ENCODE results near the gene KCNK10.

The KCNK10 gene

DNA sequence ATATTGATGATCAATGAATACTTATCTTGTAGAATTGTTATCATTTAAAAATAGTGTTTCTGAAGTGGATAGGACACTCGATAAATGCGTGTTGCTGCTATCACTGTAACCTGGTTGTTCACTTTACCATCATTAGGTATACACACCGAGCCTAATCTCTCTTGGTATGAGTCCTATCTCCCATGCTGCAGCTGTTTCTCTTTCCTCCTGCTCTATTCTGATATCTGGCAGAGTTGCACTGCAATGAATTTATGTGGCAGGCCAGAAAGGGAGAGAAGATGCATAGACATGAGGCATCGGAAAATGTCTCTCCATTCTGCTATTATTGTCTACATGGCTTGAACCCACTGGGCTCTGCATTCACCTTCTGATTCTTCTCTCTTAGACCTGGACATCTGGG, 26.7 kb downstream of the KCNK10 start:
- no peak for TF ChIP-seq SPI1 (IDR thresholded peaks at IDR 0.05; ENCODE audit: borderline replicate concordance, low read depth)
- no peak for TF ChIP-seq GABPA (IDR thresholded peaks at IDR 0.05; ENCODE audit: low read depth)
- TF ChIP-seq POLR2AphosphoS5 (IDR thresholded peaks at IDR 0.05; ENCODE audit: low read depth) = no peak
- TF ChIP-seq, protein P1, sequence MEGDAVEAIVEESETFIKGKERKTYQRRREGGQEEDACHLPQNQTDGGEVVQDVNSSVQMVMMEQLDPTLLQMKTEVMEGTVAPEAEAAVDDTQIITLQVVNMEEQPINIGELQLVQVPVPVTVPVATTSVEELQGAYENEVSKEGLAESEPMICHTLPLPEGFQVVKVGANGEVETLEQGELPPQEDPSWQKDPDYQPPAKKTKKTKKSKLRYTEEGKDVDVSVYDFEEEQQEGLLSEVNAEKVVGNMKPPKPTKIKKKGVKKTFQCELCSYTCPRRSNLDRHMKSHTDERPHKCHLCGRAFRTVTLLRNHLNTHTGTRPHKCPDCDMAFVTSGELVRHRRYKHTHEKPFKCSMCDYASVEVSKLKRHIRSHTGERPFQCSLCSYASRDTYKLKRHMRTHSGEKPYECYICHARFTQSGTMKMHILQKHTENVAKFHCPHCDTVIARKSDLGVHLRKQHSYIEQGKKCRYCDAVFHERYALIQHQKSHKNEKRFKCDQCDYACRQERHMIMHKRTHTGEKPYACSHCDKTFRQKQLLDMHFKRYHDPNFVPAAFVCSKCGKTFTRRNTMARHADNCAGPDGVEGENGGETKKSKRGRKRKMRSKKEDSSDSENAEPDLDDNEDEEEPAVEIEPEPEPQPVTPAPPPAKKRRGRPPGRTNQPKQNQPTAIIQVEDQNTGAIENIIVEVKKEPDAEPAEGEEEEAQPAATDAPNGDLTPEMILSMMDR (IDR thresholded peaks at IDR 0.05; ENCODE audit: insufficient read depth, low read length) = no peak
- TF ChIP-seq, protein P2, sequence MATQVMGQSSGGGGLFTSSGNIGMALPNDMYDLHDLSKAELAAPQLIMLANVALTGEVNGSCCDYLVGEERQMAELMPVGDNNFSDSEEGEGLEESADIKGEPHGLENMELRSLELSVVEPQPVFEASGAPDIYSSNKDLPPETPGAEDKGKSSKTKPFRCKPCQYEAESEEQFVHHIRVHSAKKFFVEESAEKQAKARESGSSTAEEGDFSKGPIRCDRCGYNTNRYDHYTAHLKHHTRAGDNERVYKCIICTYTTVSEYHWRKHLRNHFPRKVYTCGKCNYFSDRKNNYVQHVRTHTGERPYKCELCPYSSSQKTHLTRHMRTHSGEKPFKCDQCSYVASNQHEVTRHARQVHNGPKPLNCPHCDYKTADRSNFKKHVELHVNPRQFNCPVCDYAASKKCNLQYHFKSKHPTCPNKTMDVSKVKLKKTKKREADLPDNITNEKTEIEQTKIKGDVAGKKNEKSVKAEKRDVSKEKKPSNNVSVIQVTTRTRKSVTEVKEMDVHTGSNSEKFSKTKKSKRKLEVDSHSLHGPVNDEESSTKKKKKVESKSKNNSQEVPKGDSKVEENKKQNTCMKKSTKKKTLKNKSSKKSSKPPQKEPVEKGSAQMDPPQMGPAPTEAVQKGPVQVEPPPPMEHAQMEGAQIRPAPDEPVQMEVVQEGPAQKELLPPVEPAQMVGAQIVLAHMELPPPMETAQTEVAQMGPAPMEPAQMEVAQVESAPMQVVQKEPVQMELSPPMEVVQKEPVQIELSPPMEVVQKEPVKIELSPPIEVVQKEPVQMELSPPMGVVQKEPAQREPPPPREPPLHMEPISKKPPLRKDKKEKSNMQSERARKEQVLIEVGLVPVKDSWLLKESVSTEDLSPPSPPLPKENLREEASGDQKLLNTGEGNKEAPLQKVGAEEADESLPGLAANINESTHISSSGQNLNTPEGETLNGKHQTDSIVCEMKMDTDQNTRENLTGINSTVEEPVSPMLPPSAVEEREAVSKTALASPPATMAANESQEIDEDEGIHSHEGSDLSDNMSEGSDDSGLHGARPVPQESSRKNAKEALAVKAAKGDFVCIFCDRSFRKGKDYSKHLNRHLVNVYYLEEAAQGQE (IDR thresholded peaks at IDR 0.05; ENCODE audit: insufficient replicate concordance, low read depth) = no peak
- no peak overlapping the region for H3K4me3 ChIP-seq (replicated peaks; ENCODE audit: insufficient read depth, low read length)
- H3K27ac ChIP-seq (replicated peaks) = no peak overlapping the region
- no peak for DNase-seq (ENCODE audit: low read depth in 1 of 2, low spot score in 1 of 2)
- H3K27me3 ChIP-seq (ENCODE audit: insufficient read depth, poor library complexity, severe bottlenecking) = no peaks in the 10 kb centered on the region

DNA sequence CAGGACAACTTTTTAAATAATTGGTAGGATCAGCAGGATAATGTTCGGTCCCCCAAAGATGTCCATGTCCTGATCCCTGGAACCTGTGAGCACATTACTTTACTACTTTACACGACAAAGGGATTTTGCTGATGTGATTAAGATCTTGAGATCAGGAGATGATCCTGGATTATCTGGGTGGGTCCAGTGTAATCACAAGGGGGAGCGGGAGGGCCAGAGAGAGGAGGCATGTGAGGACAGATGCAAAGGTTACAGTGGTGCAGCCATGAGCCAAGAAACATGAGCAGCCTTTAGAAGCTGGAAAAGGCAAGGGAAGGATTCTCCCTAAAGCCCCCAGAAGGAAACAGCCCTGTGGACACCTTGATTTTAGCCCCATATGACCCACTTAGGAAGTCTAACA, 33.1 kb downstream of the KCNK10 start:
- DNase-seq (ENCODE audit: low read depth in 1 of 2, low spot score in 1 of 2) = no peak
- Histone ChIP-seq H3K27ac (replicated peaks) (no peak overlapping the region), H3K27me3 (ENCODE audit: insufficient read depth, poor library complexity, severe bottlenecking) (no peaks in the 10 kb centered on the region), H3K4me3 (replicated peaks; ENCODE audit: insufficient read depth, low read length) (no peak overlapping the region)
- TF ChIP-seq POLR2AphosphoS5 (IDR thresholded peaks at IDR 0.05; ENCODE audit: low read depth) = no peak
- TF ChIP-seq, protein P1 (IDR thresholded peaks at IDR 0.05; ENCODE audit: insufficient read depth, low read length) = no peak
- TF ChIP-seq GABPA (IDR thresholded peaks at IDR 0.05; ENCODE audit: low read depth) = no peak
- TF ChIP-seq, protein P2 (IDR thresholded peaks at IDR 0.05; ENCODE audit: insufficient replicate concordance, low read depth) = no peak
- no peak for TF ChIP-seq SPI1 (IDR thresholded peaks at IDR 0.05; ENCODE audit: borderline replicate concordance, low read depth)

DNA sequence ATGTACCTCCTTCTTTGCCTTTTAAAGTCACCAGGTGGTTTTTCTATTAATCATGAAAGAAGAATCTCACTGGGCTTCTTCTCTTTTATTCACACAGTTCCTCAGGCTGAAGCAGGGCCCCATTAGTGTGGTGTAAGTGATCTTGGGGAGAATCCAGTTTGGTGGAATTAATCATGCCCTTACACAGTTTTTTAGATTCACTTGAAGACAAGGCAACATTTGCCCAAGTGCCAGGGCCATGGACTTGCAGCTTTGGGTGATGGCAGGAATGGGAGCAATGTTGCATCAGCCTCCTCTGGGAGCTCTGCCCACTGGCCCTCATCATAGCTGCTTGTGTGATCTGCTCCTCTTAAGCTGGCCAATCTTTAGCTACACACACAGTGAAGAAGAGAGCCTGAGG, 33.8 kb downstream of the KCNK10 start:
- Histone ChIP-seq H3K27me3 (ENCODE audit: insufficient read depth, poor library complexity, severe bottlenecking) (no peaks in the 10 kb centered on the region), H3K4me3 (replicated peaks; ENCODE audit: insufficient read depth, low read length) (no peak overlapping the region), H3K27ac (replicated peaks) (no peak overlapping the region)
- TF ChIP-seq POLR2AphosphoS5 (IDR thresholded peaks at IDR 0.05; ENCODE audit: low read depth) (no peak), GABPA (IDR thresholded peaks at IDR 0.05; ENCODE audit: low read depth) (no peak), SPI1 (IDR thresholded peaks at IDR 0.05; ENCODE audit: borderline replicate concordance, low read depth) (no peak)
- TF ChIP-seq, protein P2 (IDR thresholded peaks at IDR 0.05; ENCODE audit: insufficient replicate concordance, low read depth) = no peak
- TF ChIP-seq, protein P1 (IDR thresholded peaks at IDR 0.05; ENCODE audit: insufficient read depth, low read length) = no peak
- DNase-seq (ENCODE audit: low read depth in 1 of 2, low spot score in 1 of 2) = no peak

Data from HL-60 (cell line).